Epithelial cell of proximal tubule (primary cell): ENCODE results near the gene KATNAL1. TPM values are rescaled to one million over a fixed set of nuclear protein-coding genes. Genes with fewer than 3 reads are reported as not detected.

Source experiments
- DNase-seq: peaks from one replicate; pipeline ENCODE4 v3.0.0-alpha.2; 2011; ENCODE audit warnings: low read depth
- H3K4me3 ChIP-seq: 2 replicates; pipeline ENCODE4 v1.5.1; 2011; ENCODE audit warnings: low read depth, mild to moderate bottlenecking, low read length
- total RNA-seq: library from RNA; depleted of rRNA; stranded (reverse); fragments of >200 nt; gene quantifications from 2 replicates; pipeline ENCODE4 v1.2.3, GENCODE V29; 2015
- TF ChIP-seq, protein P1 (sequence below): conservative IDR thresholded peaks from 2 replicates; pipeline ENCODE4 v1.5.1; 2012; ENCODE audit warnings: low read depth, mild to moderate bottlenecking, low read length

KATNAL1 gene
- total RNA-seq, result 14.5 and 17.8 TPM in 2 replicates

GRCh38 chr13:30307194-30307970 lies at the start of gene KATNAL1:
Gene KATNAL1, minus strand, starts transcription at chr13:30307551. Its CDS starts 23,774 bp downstream, at chr13:30283777.
- TF ChIP-seq, protein P1, sequence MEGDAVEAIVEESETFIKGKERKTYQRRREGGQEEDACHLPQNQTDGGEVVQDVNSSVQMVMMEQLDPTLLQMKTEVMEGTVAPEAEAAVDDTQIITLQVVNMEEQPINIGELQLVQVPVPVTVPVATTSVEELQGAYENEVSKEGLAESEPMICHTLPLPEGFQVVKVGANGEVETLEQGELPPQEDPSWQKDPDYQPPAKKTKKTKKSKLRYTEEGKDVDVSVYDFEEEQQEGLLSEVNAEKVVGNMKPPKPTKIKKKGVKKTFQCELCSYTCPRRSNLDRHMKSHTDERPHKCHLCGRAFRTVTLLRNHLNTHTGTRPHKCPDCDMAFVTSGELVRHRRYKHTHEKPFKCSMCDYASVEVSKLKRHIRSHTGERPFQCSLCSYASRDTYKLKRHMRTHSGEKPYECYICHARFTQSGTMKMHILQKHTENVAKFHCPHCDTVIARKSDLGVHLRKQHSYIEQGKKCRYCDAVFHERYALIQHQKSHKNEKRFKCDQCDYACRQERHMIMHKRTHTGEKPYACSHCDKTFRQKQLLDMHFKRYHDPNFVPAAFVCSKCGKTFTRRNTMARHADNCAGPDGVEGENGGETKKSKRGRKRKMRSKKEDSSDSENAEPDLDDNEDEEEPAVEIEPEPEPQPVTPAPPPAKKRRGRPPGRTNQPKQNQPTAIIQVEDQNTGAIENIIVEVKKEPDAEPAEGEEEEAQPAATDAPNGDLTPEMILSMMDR, result no peak
- no peak for DNase-seq
- peak within 1 kb of the TSS; percentile 84 for H3K4me3 ChIP-seq

DNA sequence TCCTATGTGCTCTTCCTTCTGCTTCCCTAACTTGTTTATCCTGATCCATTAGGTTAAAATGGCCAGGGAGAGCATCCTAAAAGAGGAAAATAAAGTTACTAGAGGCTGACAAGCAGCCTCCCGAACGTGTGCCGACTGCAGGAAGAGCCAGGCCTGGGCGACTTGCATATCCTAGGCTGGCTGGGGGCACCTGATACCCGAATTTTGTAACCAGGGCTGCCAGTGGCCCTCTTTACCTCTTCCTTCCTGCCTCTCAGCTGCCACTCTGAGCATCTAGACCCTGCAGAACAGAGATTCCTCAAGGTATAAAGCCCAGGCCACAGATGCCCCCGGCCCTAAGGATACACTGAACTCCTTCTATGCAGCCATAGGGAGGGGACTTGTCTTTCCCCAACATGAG lies 48.5 kb upstream of the KATNAL1 start:
- TF ChIP-seq, protein P1, result no peak

DNA sequence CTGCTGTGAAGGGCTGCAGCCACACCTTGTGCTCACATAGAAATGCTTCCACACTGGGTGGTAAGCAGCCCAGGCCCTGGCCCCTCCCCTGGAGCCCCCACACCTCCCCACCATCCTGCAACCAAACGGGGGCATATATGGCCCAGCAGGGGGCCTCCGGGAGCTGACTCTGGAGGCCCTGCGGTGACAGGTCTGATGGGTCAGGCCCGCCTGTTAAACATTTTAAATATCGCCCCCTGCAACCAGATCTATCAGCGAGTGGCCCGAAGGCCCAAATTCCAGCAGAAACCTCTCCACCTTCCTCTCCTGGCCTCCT lies 48.0 kb upstream of the KATNAL1 start:
- DNase-seq, result no peak
- TF ChIP-seq, protein P1, result peak; percentile 55

More for the DNA sequence above, 48.5 kb upstream of the KATNAL1 start:
- no peak for DNase-seq
- H3K4me3 ChIP-seq, result no peak overlapping the region

DNA sequence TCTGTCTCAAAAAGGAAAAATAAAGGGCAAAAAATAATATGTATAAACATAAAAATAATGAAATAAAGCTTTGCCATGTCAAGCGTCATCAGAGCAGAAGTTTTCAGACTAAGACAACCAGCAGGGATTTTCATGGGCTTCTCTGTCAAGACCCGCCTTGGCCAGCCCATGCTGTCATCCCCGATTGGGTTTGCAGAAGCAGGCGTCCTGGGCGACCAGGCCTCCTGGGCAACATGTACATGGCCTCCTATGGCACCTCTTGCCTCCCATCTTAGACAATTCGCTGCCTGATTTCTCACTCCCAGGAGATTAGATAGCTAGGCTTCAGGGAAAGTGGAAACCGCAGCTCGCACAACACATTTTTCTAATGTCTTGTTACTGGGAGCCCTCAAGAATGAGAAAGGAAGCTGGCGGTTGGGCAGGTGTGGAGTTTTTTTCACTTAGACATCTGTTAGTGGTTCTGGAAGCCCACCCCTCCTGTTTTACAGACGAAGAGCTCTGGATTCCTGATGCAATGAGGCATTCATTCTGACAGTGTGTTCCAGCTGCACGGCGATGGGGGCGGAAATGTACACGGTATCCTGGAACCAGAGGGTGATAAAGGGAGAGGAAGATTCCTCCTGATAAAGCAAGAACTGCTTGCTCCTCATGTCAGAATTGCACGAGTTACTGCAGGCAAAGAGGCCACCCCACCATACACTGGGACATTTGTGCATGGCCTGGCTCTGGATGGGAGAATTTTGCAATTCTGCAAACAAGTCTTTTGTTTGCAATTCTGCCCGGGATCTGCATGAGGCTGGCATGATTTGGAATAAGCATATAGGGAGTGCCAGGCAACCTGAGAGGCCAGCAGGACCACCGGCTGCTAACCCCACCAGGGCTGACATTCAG lies 47.4 kb upstream of the KATNAL1 start:
- DNase-seq, result no peak
- TF ChIP-seq, protein P1, result no peak

More for the DNA sequence above, 48.0 kb upstream of the KATNAL1 start:
- H3K4me3 ChIP-seq, result no peak overlapping the region

GRCh38 chr13:30353471-30354215 lies 46.3 kb upstream of the KATNAL1 start:
- DNase-seq, result no peak
- TF ChIP-seq, protein P1, result no peak
- H3K4me3 ChIP-seq, result no peak overlapping the region

More for the DNA sequence above, 47.4 kb upstream of the KATNAL1 start:
- no peak overlapping the region for H3K4me3 ChIP-seq

DNA sequence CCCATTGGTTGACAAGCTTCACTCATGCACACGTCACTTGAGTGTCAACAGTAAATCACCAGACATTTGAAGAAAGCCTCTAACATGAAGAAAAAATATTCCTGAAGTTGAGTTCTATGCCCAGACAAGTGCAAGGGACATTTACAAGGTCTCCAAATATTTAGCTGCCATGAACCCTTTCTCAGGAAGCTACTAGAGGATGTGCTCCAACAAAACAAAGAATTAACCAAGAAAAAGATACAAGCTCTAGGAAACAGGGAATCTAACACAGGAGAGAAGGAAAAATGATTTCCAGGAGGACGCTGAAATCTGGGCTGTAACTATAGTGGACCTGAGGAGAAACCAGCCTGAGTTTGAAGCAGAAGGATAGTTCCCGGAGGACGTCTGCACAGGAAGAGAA lies 45.7 kb upstream of the KATNAL1 start:
- no peak for DNase-seq
- TF ChIP-seq, protein P1, result no peak

More for the DNA sequence above, 45.7 kb upstream of the KATNAL1 start:
- no peak overlapping the region for H3K4me3 ChIP-seq
